SK-N-MC (cell line): Measurements from ENCODE around the gene COL15A1.

ENCODE experiments used
- EZH2 ChIP-seq: fragments of 200-600 bp; sonication (generic); IDR thresholded peaks from one replicate; pipeline ENCODE4 v1.6.1; 2017; ENCODE audit warnings: antibody characterized with exemption
- FOXP2 ChIP-seq: optimal IDR thresholded peaks from 2 replicates; pipeline ENCODE3; 2011; ENCODE audit warnings: mild to moderate bottlenecking, moderate library complexity; ENCODE audit not compliant: insufficient read depth; ENCODE audit errors: extremely low read length, control extremely low read depth
- POLR2AphosphoS5 ChIP-seq: IDR thresholded peaks from 2 replicates; pipeline ENCODE4 v1.6.1; 2012; ENCODE audit warnings: mild to moderate bottlenecking, low read depth, low read length, borderline replicate concordance

DNA sequence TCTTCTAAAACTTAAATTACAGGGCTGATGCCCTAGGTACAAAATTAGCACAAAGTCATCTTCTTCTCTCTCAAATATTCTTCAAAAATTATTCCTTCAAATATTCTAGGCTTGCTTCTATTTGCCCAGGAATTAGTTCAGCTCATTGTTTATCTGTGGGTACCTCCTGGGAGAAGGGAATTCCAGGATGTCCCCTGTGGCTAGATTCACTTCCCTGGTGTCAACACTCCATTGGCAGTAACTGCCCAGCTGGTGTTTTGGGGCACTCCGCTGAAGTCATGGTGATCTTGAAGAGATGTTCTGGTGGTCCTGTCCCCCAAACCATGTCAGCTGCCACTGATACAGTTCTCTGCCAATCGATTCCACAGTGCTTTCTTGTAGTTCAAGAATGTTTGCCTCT, 135.0 kb downstream of the COL15A1 start:
- TF ChIP-seq POLR2AphosphoS5 = no peak
- TF ChIP-seq EZH2 = no peak
- no peak for TF ChIP-seq FOXP2
